Gastroesophageal sphincter (tissue), 3 donors: Measurements from ENCODE around the gene MAP3K9.

Experiments used
- EP300 ChIP-seq: sonication (generic); formaldehyde crosslinking; IDR thresholded peaks from one replicate; pipeline ENCODE4 v1.6.1; 2017; ENCODE audit warnings: antibody characterized with exemption, mild to moderate bottlenecking
- POLR2A ChIP-seq, 2 donors: fragments of 450-650 bp; IDR thresholded peaks; one replicate each; pipeline ENCODE4 v1.6.1; 2017; ENCODE audit warnings: antibody characterized with exemption in 2 of 2, mild to moderate bottlenecking in 2 of 2, moderate library complexity in 1 of 2
- POLR2AphosphoS5 ChIP-seq: sonication (generic); formaldehyde crosslinking; IDR thresholded peaks from one replicate; pipeline ENCODE4 v1.6.1; 2017; ENCODE audit warnings: antibody characterized with exemption
- TF ChIP-seq, protein P1 (sequence below), 4 experiments: fragments of 200-600 bp in 2 of 4; fragments of 450-650 bp in 2 of 4; sonication (generic) in 1 of 4; IDR thresholded peaks; one replicate each; pipeline ENCODE4 v1.5.1; 2017 to 2019; ENCODE audit warnings: antibody characterized with exemption in 4 of 4, mild to moderate bottlenecking in 2 of 4, moderate library complexity in 2 of 4

DNA sequence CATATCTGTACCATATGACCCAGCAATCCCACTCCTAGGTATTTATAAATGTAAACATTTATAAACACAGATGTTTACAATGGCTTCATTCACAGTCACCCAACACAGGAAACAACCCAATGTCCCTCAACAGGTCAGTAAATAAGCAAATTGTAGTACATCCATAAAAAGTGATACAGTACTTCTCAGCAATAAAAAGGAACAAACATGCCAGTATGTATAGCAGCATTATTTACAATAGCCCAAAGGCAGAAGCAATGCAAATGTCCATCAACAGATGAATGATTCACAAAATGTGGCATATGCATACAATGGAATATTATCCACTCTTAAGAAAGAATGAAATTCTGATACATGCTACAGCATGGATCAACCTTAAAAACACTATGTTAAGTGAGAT is 27.6 kb upstream of the MAP3K9 start:
- TF ChIP-seq POLR2AphosphoS5, result no peak
- no peak for TF ChIP-seq POLR2A (IDR thresholded peaks at IDR 0.05)
- TF ChIP-seq, protein P1, sequence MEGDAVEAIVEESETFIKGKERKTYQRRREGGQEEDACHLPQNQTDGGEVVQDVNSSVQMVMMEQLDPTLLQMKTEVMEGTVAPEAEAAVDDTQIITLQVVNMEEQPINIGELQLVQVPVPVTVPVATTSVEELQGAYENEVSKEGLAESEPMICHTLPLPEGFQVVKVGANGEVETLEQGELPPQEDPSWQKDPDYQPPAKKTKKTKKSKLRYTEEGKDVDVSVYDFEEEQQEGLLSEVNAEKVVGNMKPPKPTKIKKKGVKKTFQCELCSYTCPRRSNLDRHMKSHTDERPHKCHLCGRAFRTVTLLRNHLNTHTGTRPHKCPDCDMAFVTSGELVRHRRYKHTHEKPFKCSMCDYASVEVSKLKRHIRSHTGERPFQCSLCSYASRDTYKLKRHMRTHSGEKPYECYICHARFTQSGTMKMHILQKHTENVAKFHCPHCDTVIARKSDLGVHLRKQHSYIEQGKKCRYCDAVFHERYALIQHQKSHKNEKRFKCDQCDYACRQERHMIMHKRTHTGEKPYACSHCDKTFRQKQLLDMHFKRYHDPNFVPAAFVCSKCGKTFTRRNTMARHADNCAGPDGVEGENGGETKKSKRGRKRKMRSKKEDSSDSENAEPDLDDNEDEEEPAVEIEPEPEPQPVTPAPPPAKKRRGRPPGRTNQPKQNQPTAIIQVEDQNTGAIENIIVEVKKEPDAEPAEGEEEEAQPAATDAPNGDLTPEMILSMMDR (IDR thresholded peaks at IDR 0.05), result no peak
- TF ChIP-seq EP300, result no peak
